ENCODE results near the gene ANGPTL3. TPM values are rescaled to one million over a fixed set of nuclear protein-coding genes. Genes with fewer than 3 reads are reported as not detected.

Gene ANGPTL3
- total RNA-seq, 2 donors from 2014 or later, result 0.12 TPM; not detected in 1

DNA sequence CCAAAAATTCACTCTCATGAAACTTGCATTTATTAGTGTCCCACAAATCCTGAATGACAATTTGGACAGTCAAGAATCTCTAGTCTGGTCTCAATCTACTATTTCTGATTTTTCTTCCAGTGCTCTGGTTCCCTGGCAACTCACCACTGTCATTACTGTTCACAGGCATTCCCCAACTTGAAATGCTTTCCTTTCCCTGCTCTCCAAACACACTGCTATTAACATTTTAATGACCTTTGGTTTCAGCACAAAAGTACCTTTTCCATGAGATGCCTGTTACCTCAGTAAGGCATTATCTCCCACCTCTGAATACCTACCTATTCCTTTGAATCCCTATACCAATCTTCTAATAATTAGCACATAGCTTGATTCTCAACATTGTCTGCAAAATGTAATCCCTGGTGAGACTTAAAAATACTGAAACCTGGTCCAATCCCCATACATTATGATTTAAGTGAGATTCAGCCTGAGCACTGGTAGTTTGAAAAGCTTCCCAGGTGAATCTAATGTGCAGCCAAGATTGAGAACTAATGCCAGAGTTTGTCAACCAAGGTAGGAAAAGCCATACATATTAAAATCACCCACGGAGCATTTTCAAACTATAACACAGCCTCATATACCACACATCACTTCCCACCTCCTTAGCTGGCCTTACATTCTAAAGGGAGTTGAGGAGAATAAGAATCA is 11.7 kb upstream of the ANGPTL3 start:
- Histone ChIP-seq H3K9me3 (no peaks in the 10 kb centered on the region), H3K36me3 (no peaks in the 10 kb centered on the region), H3K9ac (ENCODE audit: low read depth in 2 of 2, low read length in 2 of 2) (no peak overlapping the region), H3K27me3 (no peaks in the 10 kb centered on the region), H3K4me1 (no peaks in the 10 kb centered on the region), H3K27ac (no peak overlapping the region), H3K4me3 (no peak overlapping the region)
- TF ChIP-seq, protein P1, sequence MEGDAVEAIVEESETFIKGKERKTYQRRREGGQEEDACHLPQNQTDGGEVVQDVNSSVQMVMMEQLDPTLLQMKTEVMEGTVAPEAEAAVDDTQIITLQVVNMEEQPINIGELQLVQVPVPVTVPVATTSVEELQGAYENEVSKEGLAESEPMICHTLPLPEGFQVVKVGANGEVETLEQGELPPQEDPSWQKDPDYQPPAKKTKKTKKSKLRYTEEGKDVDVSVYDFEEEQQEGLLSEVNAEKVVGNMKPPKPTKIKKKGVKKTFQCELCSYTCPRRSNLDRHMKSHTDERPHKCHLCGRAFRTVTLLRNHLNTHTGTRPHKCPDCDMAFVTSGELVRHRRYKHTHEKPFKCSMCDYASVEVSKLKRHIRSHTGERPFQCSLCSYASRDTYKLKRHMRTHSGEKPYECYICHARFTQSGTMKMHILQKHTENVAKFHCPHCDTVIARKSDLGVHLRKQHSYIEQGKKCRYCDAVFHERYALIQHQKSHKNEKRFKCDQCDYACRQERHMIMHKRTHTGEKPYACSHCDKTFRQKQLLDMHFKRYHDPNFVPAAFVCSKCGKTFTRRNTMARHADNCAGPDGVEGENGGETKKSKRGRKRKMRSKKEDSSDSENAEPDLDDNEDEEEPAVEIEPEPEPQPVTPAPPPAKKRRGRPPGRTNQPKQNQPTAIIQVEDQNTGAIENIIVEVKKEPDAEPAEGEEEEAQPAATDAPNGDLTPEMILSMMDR (IDR thresholded peaks at IDR 0.05), result no peak
- DNase-seq, result no peak
- intact Hi-C loops (cut with DNase I), result no loop called here

DNA sequence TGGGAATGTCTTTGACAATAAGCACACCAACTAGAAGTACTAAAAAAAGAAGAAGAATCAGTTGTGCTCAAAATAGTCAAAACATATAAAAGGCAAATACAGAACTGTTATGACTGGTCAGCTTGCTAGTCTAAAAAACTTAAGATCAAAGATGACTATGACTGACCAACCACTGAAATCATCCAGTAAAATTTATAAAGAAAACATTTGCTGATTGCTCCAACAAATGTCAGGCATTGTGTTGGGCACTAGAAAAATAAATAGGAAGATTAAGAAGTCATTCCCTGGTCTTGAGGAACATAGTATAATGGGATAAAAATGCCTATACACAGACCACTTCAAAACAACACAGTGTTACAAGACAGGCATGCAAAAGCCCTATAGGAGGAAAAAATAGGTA is 9.3 kb upstream of the ANGPTL3 start:
- H3K27ac ChIP-seq, result no peak overlapping the region
- intact Hi-C loops (cut with DNase I), result no loop called here

DNA sequence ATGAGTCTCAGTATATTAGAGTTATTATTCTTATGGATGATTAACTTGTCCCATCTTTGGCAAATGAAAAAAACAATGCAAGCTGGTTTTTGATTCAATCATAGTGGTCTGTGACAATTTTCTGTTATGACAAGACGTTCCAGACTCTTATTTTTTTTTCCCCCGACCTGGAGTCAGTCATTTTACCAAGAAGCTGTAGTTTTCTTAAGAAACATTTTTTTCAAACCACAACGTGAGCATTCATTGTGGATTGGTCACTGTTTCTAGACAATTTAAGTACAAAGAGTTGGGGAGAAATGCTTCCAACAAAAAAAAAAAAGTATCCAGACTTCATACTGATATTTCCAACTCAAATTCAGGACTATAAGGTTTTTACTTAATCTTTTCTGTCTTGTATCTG is 8.0 kb upstream of the ANGPTL3 start:
- Histone ChIP-seq H3K27me3 (no peaks in the 10 kb centered on the region), H3K36me3 (no peaks in the 10 kb centered on the region), H3K9ac (ENCODE audit: low read depth in 2 of 2, low read length in 2 of 2) (no peak overlapping the region), H3K4me1 (no peaks in the 10 kb centered on the region), H3K4me3 (no peak overlapping the region), H3K9me3 (no peaks in the 10 kb centered on the region), H3K27ac (no peak overlapping the region)
- intact Hi-C loops (cut with DNase I), result no loop called here
- DNase-seq, result no peak
- TF ChIP-seq, protein P1 (IDR thresholded peaks at IDR 0.05), result no peak

More for the DNA sequence above, 9.3 kb upstream of the ANGPTL3 start:
- Histone ChIP-seq H3K9ac (ENCODE audit: low read depth in 2 of 2, low read length in 2 of 2) (no peak overlapping the region), H3K4me3 (no peak overlapping the region), H3K36me3 (no peaks in the 10 kb centered on the region), H3K9me3 (no peaks in the 10 kb centered on the region), H3K4me1 (no peaks in the 10 kb centered on the region), H3K27me3 (no peaks in the 10 kb centered on the region)
- DNase-seq, result no peak
- TF ChIP-seq, protein P1 (IDR thresholded peaks at IDR 0.05), result no peak

DNA sequence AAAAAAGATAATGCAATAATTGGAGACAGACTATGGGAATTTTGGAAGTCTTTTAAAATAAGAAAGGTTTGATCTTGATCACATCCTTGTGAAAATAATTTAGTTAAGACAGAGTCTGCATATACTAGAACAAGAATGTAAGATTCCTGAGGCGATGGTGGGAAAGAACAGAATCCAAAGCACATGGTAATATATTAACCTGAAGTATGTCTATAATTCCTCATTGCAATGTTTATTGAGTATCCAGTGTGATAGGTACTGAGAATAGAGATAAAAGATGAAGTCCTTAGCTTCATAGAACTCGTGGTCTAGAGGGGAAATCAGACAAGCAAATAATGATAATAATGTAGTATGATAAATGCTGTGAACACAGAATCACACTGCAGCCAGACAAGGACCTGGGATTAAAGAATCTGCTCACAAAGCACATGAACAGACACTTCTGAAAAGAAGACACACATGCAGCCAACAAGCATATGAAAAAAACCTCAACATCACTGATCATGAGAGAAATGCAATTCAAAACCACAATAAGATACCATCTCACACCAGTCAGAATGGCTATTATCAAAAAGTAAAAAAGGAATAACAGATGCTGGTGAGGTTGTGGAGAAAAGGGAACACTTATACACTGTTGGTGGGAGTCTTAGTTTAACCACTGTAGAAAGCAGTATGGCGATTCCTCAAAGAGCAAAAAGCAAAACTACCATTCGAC is 6.9 kb upstream of the ANGPTL3 start:
- intact Hi-C loops (cut with DNase I), result no loop called here
- no peak for DNase-seq
- TF ChIP-seq, protein P1 (IDR thresholded peaks at IDR 0.05), result no peak

DNA sequence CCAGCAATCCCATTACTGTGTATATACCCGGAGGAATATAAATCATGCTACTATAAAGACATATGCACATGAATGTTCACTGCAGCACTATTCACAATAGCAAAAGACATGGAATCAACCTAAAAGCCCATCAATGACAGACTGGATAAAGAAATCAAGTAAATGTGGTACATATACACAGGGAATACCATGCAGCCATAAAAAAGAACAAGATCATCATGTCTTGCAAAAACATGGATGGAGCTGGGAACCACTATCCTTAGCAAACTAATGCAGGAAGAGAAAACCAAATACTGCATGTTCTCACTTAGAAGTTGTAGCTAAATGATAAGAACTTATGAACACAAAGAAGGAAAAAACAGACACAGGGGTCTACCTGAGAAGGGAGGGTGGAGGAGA is 6.4 kb upstream of the ANGPTL3 start:
- no peak overlapping the region for H3K27ac ChIP-seq
- H3K4me1 ChIP-seq, result no peaks in the 10 kb centered on the region
- H3K27me3 ChIP-seq, result no peaks in the 10 kb centered on the region

More for the DNA sequence above, 6.9 kb upstream of the ANGPTL3 start:
- no peaks in the 10 kb centered on the region for H3K9me3 ChIP-seq
- no peaks in the 10 kb centered on the region for H3K4me1 ChIP-seq
- no peak overlapping the region for H3K4me3 ChIP-seq
- H3K27me3 ChIP-seq, result no peaks in the 10 kb centered on the region
- H3K36me3 ChIP-seq, result no peaks in the 10 kb centered on the region
- no peak overlapping the region for H3K9ac ChIP-seq (ENCODE audit: low read depth in 2 of 2, low read length in 2 of 2)
- H3K27ac ChIP-seq, result no peak overlapping the region

More for the DNA sequence above, 6.4 kb upstream of the ANGPTL3 start:
- Histone ChIP-seq H3K36me3 (no peaks in the 10 kb centered on the region), H3K9ac (ENCODE audit: low read depth in 2 of 2, low read length in 2 of 2) (no peak overlapping the region), H3K9me3 (no peaks in the 10 kb centered on the region), H3K4me3 (no peak overlapping the region)
- TF ChIP-seq, protein P1 (IDR thresholded peaks at IDR 0.05), result no peak
- intact Hi-C loops (cut with DNase I), result no loop called here
- DNase-seq, result no peak

Data from colonic mucosa (tissue), 4 donors.